ENCODE results near the gene TALDO1. TPM values are rescaled to one million over a fixed set of nuclear protein-coding genes. Genes with fewer than 3 reads are reported as not detected.

TALDO1 gene
- total RNA-seq, 1 donor from 2014 or later, result 196 TPM

DNA sequence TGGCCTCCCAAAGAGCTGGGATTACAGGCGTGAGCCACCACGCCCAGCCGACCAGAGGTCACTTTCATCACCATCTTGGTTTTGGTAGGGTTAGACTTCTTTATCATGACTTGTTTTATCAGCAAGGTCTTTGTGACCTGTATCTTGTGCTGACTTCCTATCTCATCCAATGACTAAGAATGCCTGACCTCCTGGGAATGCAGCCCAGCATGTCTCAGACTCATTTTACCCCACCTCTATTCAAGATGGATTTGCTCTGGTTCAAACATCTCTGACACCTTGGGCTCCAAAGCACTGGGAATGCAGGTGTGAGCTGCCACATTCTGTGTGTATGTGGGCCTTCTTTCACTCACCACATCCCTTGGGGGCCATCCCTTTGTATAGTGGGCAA is 5.1 kb upstream of the TALDO1 start:
- intact Hi-C loops (cut with DNase I), result no loop called here

DNA sequence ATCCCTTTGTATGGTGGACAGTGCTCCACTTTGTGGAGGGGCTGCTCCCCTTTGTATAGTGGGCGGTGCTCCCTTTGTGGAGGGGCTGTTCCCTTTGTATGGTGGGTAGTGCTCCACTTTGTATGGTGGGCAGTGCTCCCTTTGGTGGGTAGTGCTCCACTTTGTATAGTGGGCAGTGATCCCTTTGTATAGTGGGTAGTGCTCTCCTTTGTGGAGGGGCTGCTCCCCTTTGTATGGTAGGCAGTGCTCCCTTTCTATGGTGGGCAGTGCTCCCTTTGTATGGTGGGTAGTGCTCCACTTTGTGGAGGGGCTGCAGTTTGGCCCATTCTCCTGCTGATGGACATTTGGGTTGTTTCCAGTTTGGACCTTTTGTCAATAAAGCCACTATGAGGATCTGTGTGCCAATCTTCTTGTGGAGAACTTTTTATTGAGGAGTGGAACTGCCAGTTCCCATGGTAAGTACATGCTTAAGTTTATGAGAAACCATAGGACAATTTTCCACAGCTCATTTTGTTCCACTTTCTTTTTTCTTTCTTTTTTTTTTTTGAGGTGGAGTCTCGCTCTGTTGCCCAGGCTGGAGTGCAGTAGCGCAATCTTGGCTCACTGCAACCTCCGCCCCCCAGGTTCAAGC is 4.6 kb upstream of the TALDO1 start:
- no peaks in the 10 kb centered on the region for H3K36me3 ChIP-seq
- no peaks in the 10 kb centered on the region for H3K9me3 ChIP-seq
- TF ChIP-seq, protein P1, sequence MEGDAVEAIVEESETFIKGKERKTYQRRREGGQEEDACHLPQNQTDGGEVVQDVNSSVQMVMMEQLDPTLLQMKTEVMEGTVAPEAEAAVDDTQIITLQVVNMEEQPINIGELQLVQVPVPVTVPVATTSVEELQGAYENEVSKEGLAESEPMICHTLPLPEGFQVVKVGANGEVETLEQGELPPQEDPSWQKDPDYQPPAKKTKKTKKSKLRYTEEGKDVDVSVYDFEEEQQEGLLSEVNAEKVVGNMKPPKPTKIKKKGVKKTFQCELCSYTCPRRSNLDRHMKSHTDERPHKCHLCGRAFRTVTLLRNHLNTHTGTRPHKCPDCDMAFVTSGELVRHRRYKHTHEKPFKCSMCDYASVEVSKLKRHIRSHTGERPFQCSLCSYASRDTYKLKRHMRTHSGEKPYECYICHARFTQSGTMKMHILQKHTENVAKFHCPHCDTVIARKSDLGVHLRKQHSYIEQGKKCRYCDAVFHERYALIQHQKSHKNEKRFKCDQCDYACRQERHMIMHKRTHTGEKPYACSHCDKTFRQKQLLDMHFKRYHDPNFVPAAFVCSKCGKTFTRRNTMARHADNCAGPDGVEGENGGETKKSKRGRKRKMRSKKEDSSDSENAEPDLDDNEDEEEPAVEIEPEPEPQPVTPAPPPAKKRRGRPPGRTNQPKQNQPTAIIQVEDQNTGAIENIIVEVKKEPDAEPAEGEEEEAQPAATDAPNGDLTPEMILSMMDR (IDR thresholded peaks at IDR 0.05), result no peak
- H3K4me3 ChIP-seq, result no peak overlapping the region
- intact Hi-C loops (cut with DNase I), result no loop called here
- H3K4me1 ChIP-seq, result peaks cover 7% of the 10 kb centered on the region
- no peak for ATAC-seq
- no peaks in the 10 kb centered on the region for H3K27me3 ChIP-seq
- no peak for DNase-seq
- H3K27ac ChIP-seq, result no peak overlapping the region

More for the DNA sequence above, 5.1 kb upstream of the TALDO1 start:
- no peaks in the 10 kb centered on the region for H3K36me3 ChIP-seq
- TF ChIP-seq, protein P1 (IDR thresholded peaks at IDR 0.05), result no peak
- no peak overlapping the region for H3K4me3 ChIP-seq
- H3K9me3 ChIP-seq, result no peaks in the 10 kb centered on the region
- no peak overlapping the region for H3K27ac ChIP-seq
- DNase-seq, result no peak
- peaks cover 7% of the 10 kb centered on the region for H3K4me1 ChIP-seq
- no peaks in the 10 kb centered on the region for H3K27me3 ChIP-seq
- no peak for ATAC-seq

DNA sequence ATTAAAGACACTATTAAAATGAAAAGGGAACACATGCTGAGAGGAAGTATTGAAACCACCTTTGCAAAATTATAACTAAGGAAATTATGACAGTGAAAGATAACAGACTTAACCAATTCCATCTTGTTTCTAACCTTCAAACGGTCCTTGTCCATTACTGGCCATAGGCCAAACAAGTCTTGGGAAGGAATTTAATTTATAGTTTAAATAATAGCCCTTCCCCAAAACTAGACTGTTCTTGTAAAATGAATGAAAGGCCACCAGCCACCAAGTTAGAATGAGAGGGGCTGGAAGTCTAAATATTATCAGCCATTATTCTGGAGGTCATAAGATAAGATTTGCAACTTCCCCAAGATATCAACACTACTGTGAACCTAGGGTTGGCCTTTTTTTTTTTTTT is 1.8 kb upstream of the TALDO1 start:
- ATAC-seq (no peak), DNase-seq (no peak)
- H3K4me3 ChIP-seq, result no peak overlapping the region
- TF ChIP-seq, protein P1 (IDR thresholded peaks at IDR 0.05), result no peak
- H3K27me3 ChIP-seq, result no peaks in the 10 kb centered on the region
- intact Hi-C loops (cut with DNase I), result no loop called here
- no peaks in the 10 kb centered on the region for H3K9me3 ChIP-seq
- H3K4me1 ChIP-seq, result peaks cover 25% of the 10 kb centered on the region
- H3K36me3 ChIP-seq, result no peaks in the 10 kb centered on the region
- no peak overlapping the region for H3K27ac ChIP-seq

DNA sequence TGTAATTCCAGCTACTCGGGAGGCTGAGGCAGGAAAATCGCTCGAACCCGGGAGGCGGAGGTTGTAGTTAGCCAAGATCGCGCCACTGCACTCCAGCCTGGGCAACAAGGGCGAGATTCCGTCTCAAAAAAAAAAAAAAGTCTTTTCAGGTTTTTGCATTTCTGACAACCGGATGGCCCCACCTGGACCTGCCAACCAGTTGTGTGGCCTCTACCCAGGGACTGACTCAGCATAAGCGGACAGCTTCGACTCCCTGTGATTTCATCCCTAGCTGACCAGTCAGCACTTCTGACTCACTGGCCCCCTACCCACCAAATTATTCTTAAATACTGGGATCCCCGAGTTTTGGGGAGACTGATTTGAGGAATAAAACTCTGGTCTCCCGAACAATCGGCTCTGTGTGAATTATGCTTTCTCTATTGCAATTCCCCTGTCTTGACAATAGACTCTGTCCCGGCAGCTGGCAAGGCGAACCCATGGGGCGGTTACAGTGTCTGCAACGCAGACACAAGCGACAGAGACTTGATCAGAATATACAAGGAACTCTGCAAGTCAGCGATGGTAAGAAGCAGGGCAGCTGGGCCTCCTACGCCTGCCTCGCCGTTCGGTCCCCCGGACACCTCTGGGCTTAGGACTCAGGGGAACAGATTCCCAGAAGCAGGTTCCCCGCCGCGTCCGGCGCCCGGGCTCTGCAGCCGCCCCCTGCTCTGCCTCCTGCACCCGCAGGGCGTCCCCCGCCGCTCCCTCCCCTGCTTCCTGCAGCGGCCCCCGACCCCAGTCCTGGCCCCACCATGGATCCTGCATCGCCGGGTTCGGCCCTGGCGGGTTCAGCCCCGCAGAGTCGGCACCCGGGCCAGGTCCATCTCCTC is 741 bp upstream of the TALDO1 start:
- Histone ChIP-seq H3K27ac (peak overlapping the region; percentile 94), H3K4me1 (peaks cover 25% of the 10 kb centered on the region), H3K4me3 (peak overlapping the region; percentile 93), H3K36me3 (no peaks in the 10 kb centered on the region), H3K9me3 (no peaks in the 10 kb centered on the region), H3K27me3 (no peaks in the 10 kb centered on the region)
- TF ChIP-seq, protein P1 (IDR thresholded peaks at IDR 0.05), result no peak
- ATAC-seq, result peak; percentile 8
- no peak for DNase-seq
- intact Hi-C loops (cut with DNase I), result no loop called here

DNA sequence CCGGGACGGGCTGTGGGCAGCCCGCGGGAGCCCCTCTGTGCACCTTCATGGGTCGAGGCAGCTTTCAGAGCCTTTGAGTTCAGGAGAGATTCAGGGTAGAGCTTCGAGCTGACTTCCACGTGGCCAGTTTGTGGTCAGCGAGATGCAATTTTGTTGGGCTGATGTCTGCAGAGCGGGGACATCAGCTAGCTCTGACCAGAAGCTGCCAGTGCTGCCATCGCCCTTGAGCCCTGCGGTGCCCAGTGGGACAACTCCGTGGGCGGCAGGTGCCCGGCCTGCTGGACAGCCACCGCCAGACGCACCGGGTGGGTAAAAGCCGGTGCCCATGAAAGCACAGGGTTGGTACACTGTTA is 719 bp downstream of the TALDO1 start:
- intact Hi-C loops (cut with DNase I), result no loop called here
- Histone ChIP-seq H3K9me3 (no peaks in the 10 kb centered on the region), H3K4me3 (peak overlapping the region; percentile 93), H3K27me3 (no peaks in the 10 kb centered on the region), H3K4me1 (peaks cover 25% of the 10 kb centered on the region), H3K27ac (peak overlapping the region; percentile 94), H3K36me3 (no peaks in the 10 kb centered on the region)
- ATAC-seq (peak; percentile 37), DNase-seq (peak; percentile 74)
- TF ChIP-seq, protein P1 (IDR thresholded peaks at IDR 0.05), result no peak
